GM19025 (cell line): ENCODE results near the gene HHATL.

Source experiments
- ATAC-seq: cut with Tn5 transposase; IDR thresholded peaks from one replicate; pipeline ENCODE4 v1.9.1; 2021; ENCODE audit warnings: mild to moderate bottlenecking, low read depth, moderate library complexity; ENCODE audit not compliant: unreplicated experiment

Gene HHATL

GRCh38 chr3:42667523-42668412 lies 34.8 kb downstream of the HHATL start:
- no peak for ATAC-seq

- no peak for ATAC-seq
Measured at GRCh38 chr3:42667096-42667522, 35.5 kb downstream of the HHATL start.

DNA sequence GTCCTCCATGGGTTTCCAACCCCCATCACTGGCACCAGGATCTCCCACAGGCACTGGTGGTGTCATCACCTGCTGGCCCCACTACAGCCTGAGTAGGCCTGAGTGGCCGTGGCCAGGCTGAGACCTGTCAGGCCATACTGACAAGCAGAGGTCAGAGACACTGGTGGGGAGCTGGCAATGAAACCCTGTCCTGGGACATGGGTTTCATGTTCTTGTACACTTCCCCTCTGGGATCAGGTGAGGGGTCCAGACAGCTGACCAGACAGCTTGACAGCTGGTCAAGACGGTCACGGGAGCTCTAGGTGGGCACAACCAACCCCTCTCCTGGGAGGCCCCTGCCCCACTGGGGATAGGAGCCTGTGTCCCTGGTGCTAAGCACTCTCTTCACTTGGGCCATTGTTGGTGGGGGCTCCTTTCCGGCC lies 36.0 kb downstream of the HHATL start:
- no peak for ATAC-seq

GRCh38 chr3:42666022-42666421 lies 36.6 kb downstream of the HHATL start:
- no peak for ATAC-seq

DNA sequence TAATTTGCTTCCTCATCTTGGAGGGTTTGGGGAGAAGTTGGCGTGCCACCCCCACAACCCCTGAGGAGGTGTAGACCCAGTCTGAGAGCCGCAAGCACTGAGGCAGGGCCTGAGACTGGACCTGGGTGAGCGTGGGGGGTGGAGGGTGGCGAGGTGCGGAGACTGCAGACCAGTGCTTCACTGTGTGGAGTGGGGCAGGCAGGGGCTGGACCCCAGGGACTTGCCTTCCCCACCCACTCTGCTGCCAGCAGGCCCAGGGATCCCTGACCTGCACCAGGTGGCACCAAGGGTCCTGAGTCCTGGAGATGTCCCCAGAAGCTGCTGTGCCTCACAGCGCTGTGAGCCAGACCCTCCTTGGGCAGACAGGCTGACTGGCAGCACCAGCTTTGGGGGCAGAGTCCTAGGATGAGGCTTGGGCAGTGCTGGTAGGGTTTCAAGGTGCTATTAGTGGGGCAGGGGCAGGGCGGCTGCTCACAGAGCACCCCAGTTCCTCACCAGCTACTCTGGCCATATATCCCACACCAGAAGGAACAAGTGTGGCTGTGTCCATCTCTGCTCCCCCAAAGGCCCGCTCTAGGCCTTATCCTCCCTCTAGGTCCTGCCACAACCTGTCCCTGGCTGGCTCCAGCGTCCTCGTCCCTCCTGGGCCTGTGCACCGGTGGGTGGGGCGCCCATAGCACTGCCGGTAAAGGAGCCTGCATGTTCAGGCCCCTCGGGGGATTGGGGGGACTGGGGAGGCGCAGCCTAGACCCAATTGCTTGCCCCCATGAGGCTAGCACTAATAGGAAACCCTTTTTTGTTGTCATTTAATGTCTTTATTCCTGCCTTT lies 37.3 kb downstream of the HHATL start:
- no peak for ATAC-seq

- no peak for ATAC-seq
Measured at GRCh38 chr3:42664438-42664803, 38.2 kb downstream of the HHATL start.

DNA sequence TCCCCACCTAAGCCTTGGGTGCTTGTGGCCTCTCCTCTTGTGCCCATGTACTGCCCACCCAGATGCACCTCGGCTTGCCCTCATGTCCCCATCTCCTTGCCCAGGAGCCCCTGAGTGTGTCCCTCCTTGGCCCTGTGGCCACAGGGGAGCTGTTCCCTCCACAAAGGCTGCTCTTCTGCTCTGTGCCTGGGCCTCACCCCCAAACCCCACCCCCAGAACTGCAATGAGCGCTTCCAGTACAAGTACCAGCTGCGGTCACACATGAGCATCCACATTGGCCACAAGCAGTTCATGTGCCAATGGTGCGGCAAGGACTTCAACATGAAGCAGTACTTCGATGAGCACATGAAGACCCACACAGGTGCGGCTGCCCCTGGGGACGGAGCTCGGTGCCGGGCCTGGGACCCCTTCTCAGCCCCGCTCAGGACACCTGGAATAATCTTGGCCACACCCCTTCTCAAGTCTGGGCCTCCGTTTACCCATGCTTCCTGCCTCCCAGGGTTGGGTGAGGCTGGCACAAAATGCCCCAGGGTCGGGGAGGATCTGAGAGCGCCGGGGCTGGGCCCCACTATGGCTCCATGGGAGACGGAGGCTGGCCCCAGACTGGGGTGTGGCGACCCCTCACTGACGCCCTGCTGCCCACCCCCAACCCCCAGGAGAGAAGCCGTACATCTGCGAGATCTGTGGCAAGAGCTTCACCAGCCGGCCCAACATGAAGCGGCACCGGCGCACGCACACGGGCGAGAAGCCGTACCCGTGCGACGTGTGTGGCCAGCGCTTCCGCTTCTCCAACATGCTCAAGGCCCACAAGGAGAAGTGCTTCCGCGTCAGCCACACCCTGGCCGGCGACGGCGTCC lies 38.8 kb downstream of the HHATL start:
- peak; percentile 58 for ATAC-seq

GRCh38 chr3:42662813-42663535 lies 39.6 kb downstream of the HHATL start:
- ATAC-seq = no peak

DNA sequence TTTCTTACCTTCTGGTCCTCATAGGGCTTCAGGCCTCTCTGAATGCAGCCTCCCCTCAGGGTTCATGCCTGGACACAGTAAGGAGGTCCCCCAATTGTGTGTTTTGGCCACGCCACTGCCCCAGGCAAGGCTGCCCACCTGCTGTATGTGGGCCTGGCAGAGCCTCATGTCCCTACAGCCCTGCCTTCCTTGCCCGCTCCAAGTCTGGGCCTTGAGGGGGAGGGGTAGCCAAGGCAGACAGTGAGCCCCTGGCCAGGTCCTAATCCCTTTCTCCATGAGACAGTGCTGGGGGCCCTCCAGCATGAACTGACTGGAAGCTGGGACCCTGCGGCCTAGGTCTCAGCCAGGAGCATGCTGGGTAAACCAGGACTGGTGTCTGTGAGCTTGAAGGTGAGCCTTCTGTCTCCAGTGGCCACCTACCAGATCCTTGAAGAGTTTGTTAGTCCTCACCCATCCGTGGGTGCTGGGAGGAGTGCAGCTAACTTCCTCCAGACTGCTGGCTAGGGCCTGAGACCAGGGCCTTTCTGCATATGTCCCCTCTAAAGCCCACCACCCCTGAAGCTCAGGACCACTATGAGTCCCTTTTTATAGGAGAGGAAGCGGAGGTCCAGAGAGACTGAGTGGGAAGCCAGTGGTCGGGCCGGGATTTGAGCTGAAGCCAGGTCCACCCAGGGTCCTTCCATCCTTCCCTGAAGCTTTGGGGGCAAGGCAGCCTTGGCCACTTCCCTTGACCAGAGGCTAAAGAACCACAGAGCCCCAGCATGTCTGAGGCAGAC lies 40.4 kb downstream of the HHATL start:
- ATAC-seq = no peak

DNA sequence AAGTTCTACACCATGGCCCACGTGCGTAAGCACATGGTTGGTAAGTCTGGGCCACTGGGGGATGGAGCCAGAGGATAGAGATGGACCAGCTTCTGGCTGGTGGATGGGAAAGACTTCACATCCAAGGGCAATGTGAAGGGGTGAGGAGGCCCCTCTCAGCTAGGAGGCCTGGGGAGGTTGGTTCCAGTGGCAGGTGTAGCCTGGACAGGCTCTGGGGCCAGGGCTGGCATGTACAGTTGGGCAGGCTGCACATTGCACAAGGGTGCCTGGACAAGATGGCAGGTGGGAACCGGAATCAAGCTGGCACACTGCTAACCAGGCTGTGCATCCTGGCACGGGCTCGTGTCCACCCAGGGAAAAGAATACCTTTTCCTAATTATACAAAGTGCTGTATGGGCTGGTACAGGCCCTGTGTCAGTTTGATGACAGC lies 41.0 kb downstream of the HHATL start:
- no peak for ATAC-seq

DNA sequence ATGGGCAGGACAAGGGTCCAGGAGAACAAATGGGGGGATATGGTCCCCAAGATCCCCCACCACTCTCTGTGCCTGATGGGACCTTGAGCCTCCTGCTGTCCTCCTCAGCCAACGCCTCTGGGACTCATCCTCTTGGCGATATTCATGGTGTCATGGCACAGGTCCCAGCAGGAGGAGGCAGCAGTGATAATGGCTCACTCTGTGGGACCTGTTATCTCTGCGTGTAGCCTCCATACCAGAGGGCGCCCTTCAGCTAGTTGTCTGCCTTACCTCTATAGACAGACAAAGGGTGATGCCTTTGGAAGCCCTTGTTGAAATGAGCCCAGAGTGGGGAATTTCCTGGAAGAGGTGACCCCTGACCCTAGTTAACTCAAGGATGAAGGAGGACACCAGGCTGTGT lies 41.7 kb downstream of the HHATL start:
- ATAC-seq = no peak

DNA sequence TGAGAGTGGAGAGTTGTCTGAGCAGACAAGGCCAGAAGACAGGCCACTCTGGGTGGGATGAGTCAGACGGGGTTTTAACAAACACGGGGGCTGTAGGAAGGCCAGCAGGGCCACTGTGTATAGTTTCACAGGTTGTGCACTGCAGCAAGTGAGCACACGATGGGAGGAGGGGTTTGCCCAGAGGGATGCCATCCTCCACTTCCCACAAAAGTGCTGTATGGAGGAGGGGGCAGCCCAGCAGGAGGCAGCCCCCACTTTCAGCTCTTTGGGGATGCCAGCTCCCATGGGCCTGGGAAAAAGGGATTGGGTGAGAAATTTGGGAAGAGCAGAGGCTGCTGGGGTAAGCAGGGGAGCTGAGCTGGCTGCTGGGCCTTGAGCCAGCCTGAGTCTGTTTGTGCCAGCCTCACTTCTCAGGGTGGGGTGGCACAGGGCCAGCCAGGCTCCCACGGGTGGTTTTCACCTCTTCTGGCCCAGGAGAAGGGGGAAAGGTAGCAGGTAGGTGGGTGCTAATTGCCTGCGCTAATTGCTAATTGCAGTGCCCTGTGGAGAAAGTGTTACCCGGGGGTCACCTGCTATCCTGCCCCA lies 42.4 kb downstream of the HHATL start:
- no peak for ATAC-seq

DNA sequence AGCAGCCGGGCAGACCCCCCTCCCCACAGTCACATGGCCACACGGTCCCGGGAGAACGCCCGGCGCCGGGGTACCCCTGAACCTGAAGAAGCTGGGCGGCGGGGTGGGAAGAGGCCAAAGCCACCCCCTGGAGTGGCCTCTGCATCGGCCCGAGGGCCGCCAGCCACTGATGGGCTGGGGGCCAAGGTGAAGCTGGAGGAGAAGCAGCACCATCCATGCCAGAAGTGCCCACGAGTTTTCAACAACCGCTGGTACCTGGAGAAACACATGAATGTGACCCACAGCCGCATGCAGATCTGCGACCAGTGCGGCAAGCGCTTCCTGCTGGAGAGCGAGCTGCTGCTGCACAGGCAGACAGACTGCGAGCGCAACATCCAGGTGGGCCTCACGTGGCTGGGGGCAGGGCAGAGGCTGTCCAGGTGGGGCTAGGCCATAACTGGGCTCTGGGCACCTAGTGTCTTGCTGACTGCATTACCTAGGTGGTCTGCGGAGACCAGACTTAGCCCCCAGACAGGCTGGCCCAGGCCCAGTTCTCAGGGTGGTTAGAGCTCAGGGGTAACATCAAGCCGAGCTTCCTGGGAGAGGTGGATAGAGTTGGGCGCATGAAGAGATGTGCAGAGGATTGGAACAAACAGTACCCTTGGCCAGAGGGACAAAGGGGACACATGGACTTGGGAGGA lies 43.0 kb downstream of the HHATL start:
- ATAC-seq = no peak

DNA sequence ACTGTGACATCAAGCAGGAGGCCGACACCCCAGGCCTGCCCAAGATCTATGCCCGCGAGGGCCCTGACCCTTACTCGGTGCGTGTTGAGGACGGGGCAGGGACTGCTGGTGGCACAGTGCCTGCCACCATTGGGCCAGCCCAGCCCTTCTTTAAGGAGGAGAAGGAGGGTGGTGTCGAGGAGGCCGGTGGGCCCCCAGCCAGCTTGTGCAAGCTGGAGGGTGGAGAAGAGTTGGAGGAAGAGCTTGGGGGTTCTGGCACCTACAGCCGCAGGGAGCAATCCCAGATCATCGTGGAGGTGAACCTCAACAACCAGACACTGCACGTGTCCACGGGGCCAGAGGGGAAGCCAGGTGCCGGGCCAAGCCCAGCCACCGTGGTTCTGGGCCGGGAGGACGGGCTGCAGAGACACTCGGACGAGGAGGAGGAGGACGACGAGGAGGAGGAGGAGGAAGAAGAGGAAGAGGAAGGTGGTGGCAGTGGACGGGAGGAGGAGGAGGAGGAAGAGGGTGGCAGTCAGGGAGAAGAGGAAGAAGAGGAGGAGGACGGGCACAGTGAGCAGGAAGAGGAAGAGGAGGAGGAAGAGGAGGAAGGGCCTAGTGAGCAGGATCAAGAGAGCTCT lies 43.7 kb downstream of the HHATL start:
- ATAC-seq = no peak

DNA sequence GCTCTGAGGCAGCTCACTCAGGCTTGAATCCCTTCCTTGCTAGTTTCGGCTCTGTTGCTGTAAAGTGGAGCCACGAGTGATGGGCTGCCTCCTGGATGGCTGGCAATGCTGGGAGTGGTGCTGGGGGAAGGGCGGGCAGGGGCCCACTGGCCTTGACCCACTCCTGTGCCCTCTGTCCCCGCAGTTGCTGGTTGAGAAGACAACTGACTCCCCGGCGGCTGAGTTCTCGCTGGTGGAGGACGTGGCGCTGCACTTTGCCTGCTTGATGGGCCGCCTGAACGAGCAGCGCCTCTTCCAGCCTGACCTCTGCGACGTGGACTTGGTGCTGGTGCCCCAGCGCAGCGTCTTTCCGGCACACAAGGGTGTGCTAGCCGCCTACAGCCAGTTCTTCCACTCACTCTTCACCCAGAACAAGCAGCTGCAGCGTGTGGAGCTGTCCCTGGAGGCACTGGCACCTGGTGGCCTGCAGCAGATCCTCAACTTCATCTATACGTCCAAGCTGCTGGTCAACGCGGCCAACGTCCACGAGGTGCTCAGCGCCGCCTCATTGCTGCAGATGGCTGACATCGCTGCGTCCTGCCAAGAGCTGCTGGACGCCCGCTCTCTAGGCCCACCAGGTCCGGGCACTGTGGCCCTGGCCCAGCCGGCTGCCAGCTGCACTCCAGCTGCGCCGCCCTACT lies 44.4 kb downstream of the HHATL start:
- no peak for ATAC-seq

GRCh38 chr3:42657675-42658074 lies 44.9 kb downstream of the HHATL start:
- no peak for ATAC-seq
